HCT116 (cell line): ENCODE measurements around the gene SEMA3E. TPM values are rescaled to one million over a fixed set of nuclear protein-coding genes. Genes with fewer than 3 reads are reported as not detected.

Experiments used
- ATAC-seq: fragments of 200-7000 bp; cut with Tn5 transposase; 2 replicates; pipeline ENCODE4 v1.9.1; 2020; ENCODE audit warnings: mild to moderate bottlenecking, moderate library complexity
- BruUV-seq: library from RNA; stranded (reverse); fragments of 400-500 nt; replicated peaks from 2 replicates; lab custom pipeline; 2021; lab: Mats Ljungman, UMichigan
- CTCF ChIA-PET: fragments of 300-600 bp; sonication (Branson Sonifier 250); formaldehyde crosslinking; loops from one replicate; lab custom pipeline; 2021; ENCODE audit warnings: antibody characterized with exemption; lab: Charles Lee
- POLR2A ChIA-PET: fragments of 300-600, 350-600 bp; sonication (Branson Sonifier 250); formaldehyde crosslinking; loops from one replicate; lab custom pipeline; 2021; ENCODE audit warnings: antibody characterized with exemption; lab: Charles Lee
- RAD21 ChIA-PET, 2 experiments: fragments of 300-600 bp; sonication (Branson Sonifier 250); formaldehyde crosslinking; loops; one replicate each; lab custom pipeline; 2023; ENCODE audit warnings: low total read pairs in 2 of 2; ENCODE audit not compliant: uncharacterized antibody in 2 of 2, unreplicated experiment in 2 of 2, low non-redundant PET in 1 of 2; lab: Charles Lee
- DNase-seq: peaks from one replicate; pipeline ENCODE4 v3.0.0-alpha.2; 2010; ENCODE audit warnings: low read depth, low spot score
- H2AFZ ChIP-seq: fragments of 200-600 bp; shearing (Covaris generic), sonication (generic); 2 replicates; pipeline ENCODE4 v1.6.1; 2017; ENCODE audit warnings: low read depth, mixed run types, mixed read lengths, antibody characterized with exemption, low read length; ENCODE audit not compliant: poor library complexity, severe bottlenecking
- H3K27ac ChIP-seq: 2 replicates; pipeline ENCODE4 v1.5.1; 2012; ENCODE audit warnings: low read depth, low read length
- H3K27me3 ChIP-seq: fragments of 200-600 bp; sonication (generic); 2 replicates; pipeline ENCODE4 v1.6.1; 2016; ENCODE audit warnings: mixed run types, low read length, mixed read lengths; ENCODE audit not compliant: insufficient read depth
- H3K36me3 ChIP-seq, 2 experiments: fragments of 200-500 bp in 1 of 2; fragments of 200-600 bp in 1 of 2; sonication (Bioruptor generic) in 1 of 2; sonication (generic) in 1 of 2; 2 replicates each; pipeline versions ENCODE4 v1.5.1 to v1.6.1; 2014 to 2016; ENCODE audit warnings: low read length in 2 of 2, inconsistent platforms in 1 of 2, mixed read lengths in 1 of 2, mixed run types in 1 of 2; ENCODE audit not compliant: insufficient read depth in 2 of 2, control insufficient read depth in 1 of 2
- H3K4me1 ChIP-seq, 2 experiments: fragments of 200-600 bp in 1 of 2; sonication (generic) in 1 of 2; 2 replicates each; pipeline versions ENCODE4 v1.5.1 to v1.6.1; 2012 to 2017; ENCODE audit warnings: low read length in 2 of 2, inconsistent platforms in 1 of 2, mild to moderate bottlenecking in 1 of 2, mixed read lengths in 1 of 2, mixed run types in 1 of 2, moderate library complexity in 1 of 2; ENCODE audit not compliant: insufficient read depth in 2 of 2, control insufficient read depth in 1 of 2
- H3K4me2 ChIP-seq: fragments of 200-600 bp; sonication (generic); 2 replicates; pipeline ENCODE4 v1.6.1; 2017; ENCODE audit warnings: mixed run types, low read length, mixed read lengths
- H3K4me3 ChIP-seq, 2 experiments: fragments of 200-600 bp in 1 of 2; sonication (generic) in 1 of 2; replicated peaks in 1 of 2; 2 replicates each; pipeline ENCODE4 v1.5.1; 2011 to 2016; ENCODE audit warnings: low read length in 2 of 2, control low read depth in 1 of 2, low read depth in 1 of 2, mild to moderate bottlenecking in 1 of 2, mixed read lengths in 1 of 2, mixed run types in 1 of 2
- H3K79me2 ChIP-seq: fragments of 200-600 bp; sonication (generic); 2 replicates; pipeline ENCODE4 v1.6.1; 2017; ENCODE audit warnings: mild to moderate bottlenecking, mixed run types, low read length, moderate library complexity, mixed read lengths; ENCODE audit not compliant: insufficient read depth
- H3K9ac ChIP-seq: fragments of 200-600 bp; sonication (generic); 2 replicates; pipeline ENCODE4 v1.6.1; 2016; ENCODE audit warnings: low read length, mixed read lengths
- H3K9me2 ChIP-seq: fragments of 200-600 bp; sonication (generic), shearing (Covaris generic); 2 replicates; pipeline ENCODE4 v1.6.1; 2017; ENCODE audit warnings: mixed run types, mild to moderate bottlenecking, moderate library complexity; ENCODE audit not compliant: insufficient read depth
- H3K9me3 ChIP-seq, 2 experiments: fragments of 200-500 bp in 1 of 2; fragments of 200-600 bp in 1 of 2; sonication (Bioruptor generic) in 1 of 2; sonication (generic) in 1 of 2; 2 replicates each; pipeline ENCODE4 v1.6.1; 2014 to 2017; ENCODE audit warnings: low read length in 2 of 2, mixed read lengths in 2 of 2, inconsistent platforms in 1 of 2, low read depth in 1 of 2, mild to moderate bottlenecking in 1 of 2, mixed run types in 1 of 2, moderate library complexity in 1 of 2; ENCODE audit not compliant: control insufficient read depth in 1 of 2, insufficient read depth in 1 of 2
- H4K20me1 ChIP-seq: fragments of 200-600 bp; sonication (generic), shearing (Covaris generic); 2 replicates; pipeline ENCODE4 v1.6.1; 2017; ENCODE audit warnings: mixed run types, mild to moderate bottlenecking, moderate library complexity; ENCODE audit not compliant: insufficient read depth
- CBX3 ChIP-seq: IDR thresholded peaks from 2 replicates; pipeline ENCODE4 v1.6.1; 2012; ENCODE audit warnings: low read depth
- CEBPB ChIP-seq: IDR thresholded peaks from 2 replicates; pipeline ENCODE4 v1.6.1; 2012; ENCODE audit warnings: low read depth
- EZH2 ChIP-seq: fragments of 200-600 bp; sonication (generic); IDR thresholded peaks from 2 replicates; pipeline ENCODE4 v1.6.1; 2017; ENCODE audit warnings: antibody characterized with exemption, mixed run types
- EZH2phosphoT487 ChIP-seq: fragments of 200-600 bp; IDR thresholded peaks from 2 replicates; pipeline ENCODE4 v1.6.1; 2018; ENCODE audit warnings: antibody characterized with exemption, borderline replicate concordance
- FOSL1 ChIP-seq: IDR thresholded peaks from 2 replicates; pipeline ENCODE4 v1.6.1; 2012; ENCODE audit warnings: low read depth
- MAX ChIP-seq: IDR thresholded peaks from 2 replicates; pipeline ENCODE4 v1.6.1; 2012
- POLR2AphosphoS5 ChIP-seq: IDR thresholded peaks from 2 replicates; pipeline ENCODE4 v1.6.1; 2011; ENCODE audit warnings: mild to moderate bottlenecking, low read depth, low read length, moderate library complexity
- REST ChIP-seq: IDR thresholded peaks from 2 replicates; pipeline ENCODE4 v1.6.1; 2012; ENCODE audit warnings: low read depth
- SIN3A ChIP-seq: IDR thresholded peaks from 2 replicates; pipeline ENCODE4 v1.6.1; 2012; ENCODE audit warnings: low read depth
- ZFX ChIP-seq: fragments of 450-650 bp; IDR thresholded peaks from 2 replicates; pipeline ENCODE4 v1.6.1; 2017
- intact Hi-C: fragments of 100-400 bp; cut with micrococcal nuclease; formaldehyde crosslinking; loops from 2 replicates; pipeline ENCODE4 v1.10.0; 2022
- total RNA-seq: library from RNA; stranded (reverse); gene quantifications from one replicate; pipeline ENCODE4 v1.2.1, GENCODE V29; 2021; ENCODE audit not compliant: unreplicated experiment

The SEMA3E gene
- total RNA-seq, 1 experiment from 2014 or later, result 1.6 TPM

GRCh38 chr7:83484826-83485225, 164.1 kb downstream of the SEMA3E start:
- DNase-seq (no peak), ATAC-seq (no peak)
- no peak overlapping the region for H2AFZ ChIP-seq
- H3K4me2 ChIP-seq, result no peak overlapping the region
- CTCF ChIA-PET, result no interaction called here
- TF ChIP-seq EZH2phosphoT487 (no peak), EZH2 (no peak), POLR2AphosphoS5 (no peak), SIN3A (no peak), CBX3 (no peak), MAX (no peak), CEBPB (no peak), REST (no peak), ZFX (no peak), FOSL1 (no peak)
- intact Hi-C loops, result no loop called here
- RAD21 ChIA-PET, result no interaction called here
- H3K4me3 ChIP-seq, result no peak overlapping the region
- no peaks in the 10 kb centered on the region for H3K79me2 ChIP-seq
- no peak overlapping the region for H3K27ac ChIP-seq
- POLR2A ChIA-PET, result no interaction called here
- no peaks in the 10 kb centered on the region for H3K9me3 ChIP-seq
- H3K9ac ChIP-seq, result no peak overlapping the region
- BruUV-seq, result no TSS peak
- no peaks in the 10 kb centered on the region for H3K27me3 ChIP-seq
- H3K4me1 ChIP-seq, result no peaks in the 10 kb centered on the region
- no peaks in the 10 kb centered on the region for H3K9me2 ChIP-seq
- H3K36me3 ChIP-seq, result no peaks in the 10 kb centered on the region
- no peaks in the 10 kb centered on the region for H4K20me1 ChIP-seq
